Thyroid gland (tissue), 4 donors: Measurements from ENCODE around the gene ZNF407.

ENCODE experiments used
- POLR2A ChIP-seq, 2 donors: fragments of 450-650 bp; IDR thresholded peaks; one replicate each; pipeline ENCODE4 v1.6.1; 2017; ENCODE audit warnings: antibody characterized with exemption in 2 of 2, mild to moderate bottlenecking in 2 of 2, moderate library complexity in 1 of 2
- TF ChIP-seq, protein P1 (sequence below), 6 experiments: fragments of 200-600 bp in 3 of 6; fragments of 450-650 bp in 3 of 6; sonication (generic) in 3 of 6; IDR thresholded peaks; one replicate each; pipeline ENCODE4 v1.5.1; 2016 to 2019; ENCODE audit warnings: antibody characterized with exemption in 6 of 6, mild to moderate bottlenecking in 2 of 6, inconsistent platforms in 1 of 6, moderate library complexity in 1 of 6

DNA sequence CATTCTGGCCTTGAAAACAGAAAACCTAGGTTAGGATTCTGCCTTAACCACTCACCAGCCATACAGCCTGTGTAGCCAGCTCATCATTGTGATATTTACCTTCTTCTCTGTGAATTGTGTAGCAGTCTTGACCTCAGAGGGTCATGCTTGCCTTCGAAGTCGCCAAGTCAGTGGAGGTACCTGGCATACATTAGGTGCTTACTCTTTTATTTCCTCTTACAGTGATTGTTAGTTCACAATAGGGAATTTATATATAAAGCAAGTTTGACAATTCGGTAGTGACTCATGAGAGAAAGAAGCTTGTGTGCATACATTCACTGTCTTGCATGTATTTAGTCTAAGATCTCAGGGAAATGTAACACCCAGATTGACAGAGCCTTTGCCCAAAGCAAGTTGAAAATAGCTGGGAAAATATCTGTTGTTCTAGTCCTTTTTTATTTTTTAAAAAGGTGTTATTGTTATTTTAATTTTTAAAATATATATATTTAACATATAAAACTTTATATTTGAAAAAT lies 320.7 kb downstream of the ZNF407 start:
- TF ChIP-seq, protein P1, sequence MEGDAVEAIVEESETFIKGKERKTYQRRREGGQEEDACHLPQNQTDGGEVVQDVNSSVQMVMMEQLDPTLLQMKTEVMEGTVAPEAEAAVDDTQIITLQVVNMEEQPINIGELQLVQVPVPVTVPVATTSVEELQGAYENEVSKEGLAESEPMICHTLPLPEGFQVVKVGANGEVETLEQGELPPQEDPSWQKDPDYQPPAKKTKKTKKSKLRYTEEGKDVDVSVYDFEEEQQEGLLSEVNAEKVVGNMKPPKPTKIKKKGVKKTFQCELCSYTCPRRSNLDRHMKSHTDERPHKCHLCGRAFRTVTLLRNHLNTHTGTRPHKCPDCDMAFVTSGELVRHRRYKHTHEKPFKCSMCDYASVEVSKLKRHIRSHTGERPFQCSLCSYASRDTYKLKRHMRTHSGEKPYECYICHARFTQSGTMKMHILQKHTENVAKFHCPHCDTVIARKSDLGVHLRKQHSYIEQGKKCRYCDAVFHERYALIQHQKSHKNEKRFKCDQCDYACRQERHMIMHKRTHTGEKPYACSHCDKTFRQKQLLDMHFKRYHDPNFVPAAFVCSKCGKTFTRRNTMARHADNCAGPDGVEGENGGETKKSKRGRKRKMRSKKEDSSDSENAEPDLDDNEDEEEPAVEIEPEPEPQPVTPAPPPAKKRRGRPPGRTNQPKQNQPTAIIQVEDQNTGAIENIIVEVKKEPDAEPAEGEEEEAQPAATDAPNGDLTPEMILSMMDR (IDR thresholded peaks at IDR 0.05), result no peak
- TF ChIP-seq POLR2A (IDR thresholded peaks at IDR 0.05), result no peak
